Measurements from ENCODE around the gene NUDT7. TPM values are rescaled to one million over a fixed set of nuclear protein-coding genes. Genes with fewer than 3 reads are reported as not detected.

NUDT7 gene
- total and polyA plus RNA-seq, 2 experiments from 2014 or later = 5.6 to 14.3 TPM

DNA sequence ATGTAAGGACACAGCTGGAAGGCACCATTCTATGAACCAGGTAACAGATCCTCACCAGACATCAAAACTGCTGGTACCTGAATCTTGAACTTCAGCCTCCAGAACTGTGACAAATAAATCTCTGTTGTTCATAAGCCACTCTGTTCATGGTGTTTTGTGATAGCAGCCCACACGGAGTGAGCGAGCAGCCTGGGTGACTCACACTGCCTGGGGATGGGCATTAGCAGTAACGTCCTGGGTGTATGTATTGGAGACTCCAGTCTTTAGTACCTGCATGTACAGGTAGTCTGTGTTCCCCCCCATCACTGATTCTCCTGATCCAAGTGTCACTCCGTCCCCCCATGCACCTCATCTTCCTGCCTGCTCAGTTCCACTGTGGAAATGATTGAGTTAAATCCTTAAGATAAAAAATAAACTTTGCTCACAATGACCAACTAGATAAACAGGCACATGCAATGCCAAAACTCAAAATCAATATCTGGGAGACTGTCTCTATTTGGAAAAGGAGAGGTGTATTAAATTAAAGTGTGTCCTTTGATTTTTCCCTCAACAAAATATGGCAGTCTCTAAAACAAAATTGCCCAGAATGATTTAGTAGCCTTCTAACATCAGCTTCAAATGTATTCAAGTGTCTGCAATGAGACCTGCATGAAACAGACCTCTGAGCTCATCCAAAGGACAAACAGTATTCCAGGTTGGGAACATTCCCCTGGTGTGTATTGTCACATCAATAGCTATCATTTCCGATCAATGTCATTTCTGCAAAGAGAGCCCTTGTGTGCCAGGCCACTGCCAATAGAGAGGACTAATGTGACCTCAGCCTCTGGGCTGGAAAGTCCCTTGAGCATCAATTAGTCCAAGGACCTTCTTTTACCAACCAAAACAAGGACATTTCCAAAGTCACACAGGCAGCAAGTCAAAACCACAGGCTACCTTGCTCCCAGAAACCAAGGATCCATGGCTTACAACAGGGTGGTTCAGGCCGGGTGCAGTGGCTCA is 53.9 kb downstream of the NUDT7 start (continued):
- TF ChIP-seq EZH2 (IDR thresholded peaks at IDR 0.05; ENCODE audit: low read depth, unreplicated experiment) (no peak), ZNF331 (CRISPR knock-in tag; IDR thresholded peaks at IDR 0.05; ENCODE audit: low read depth) (no peak), EZH2phosphoT487 (IDR thresholded peaks at IDR 0.05; ENCODE audit: unreplicated experiment) (no peak), CREB1 (CRISPR knock-in tag; IDR thresholded peaks at IDR 0.05; ENCODE audit: low read depth) (no peak), NANOG (IDR thresholded peaks at IDR 0.05; ENCODE audit: borderline replicate concordance) (no peak)
- TF ChIP-seq, protein P1, sequence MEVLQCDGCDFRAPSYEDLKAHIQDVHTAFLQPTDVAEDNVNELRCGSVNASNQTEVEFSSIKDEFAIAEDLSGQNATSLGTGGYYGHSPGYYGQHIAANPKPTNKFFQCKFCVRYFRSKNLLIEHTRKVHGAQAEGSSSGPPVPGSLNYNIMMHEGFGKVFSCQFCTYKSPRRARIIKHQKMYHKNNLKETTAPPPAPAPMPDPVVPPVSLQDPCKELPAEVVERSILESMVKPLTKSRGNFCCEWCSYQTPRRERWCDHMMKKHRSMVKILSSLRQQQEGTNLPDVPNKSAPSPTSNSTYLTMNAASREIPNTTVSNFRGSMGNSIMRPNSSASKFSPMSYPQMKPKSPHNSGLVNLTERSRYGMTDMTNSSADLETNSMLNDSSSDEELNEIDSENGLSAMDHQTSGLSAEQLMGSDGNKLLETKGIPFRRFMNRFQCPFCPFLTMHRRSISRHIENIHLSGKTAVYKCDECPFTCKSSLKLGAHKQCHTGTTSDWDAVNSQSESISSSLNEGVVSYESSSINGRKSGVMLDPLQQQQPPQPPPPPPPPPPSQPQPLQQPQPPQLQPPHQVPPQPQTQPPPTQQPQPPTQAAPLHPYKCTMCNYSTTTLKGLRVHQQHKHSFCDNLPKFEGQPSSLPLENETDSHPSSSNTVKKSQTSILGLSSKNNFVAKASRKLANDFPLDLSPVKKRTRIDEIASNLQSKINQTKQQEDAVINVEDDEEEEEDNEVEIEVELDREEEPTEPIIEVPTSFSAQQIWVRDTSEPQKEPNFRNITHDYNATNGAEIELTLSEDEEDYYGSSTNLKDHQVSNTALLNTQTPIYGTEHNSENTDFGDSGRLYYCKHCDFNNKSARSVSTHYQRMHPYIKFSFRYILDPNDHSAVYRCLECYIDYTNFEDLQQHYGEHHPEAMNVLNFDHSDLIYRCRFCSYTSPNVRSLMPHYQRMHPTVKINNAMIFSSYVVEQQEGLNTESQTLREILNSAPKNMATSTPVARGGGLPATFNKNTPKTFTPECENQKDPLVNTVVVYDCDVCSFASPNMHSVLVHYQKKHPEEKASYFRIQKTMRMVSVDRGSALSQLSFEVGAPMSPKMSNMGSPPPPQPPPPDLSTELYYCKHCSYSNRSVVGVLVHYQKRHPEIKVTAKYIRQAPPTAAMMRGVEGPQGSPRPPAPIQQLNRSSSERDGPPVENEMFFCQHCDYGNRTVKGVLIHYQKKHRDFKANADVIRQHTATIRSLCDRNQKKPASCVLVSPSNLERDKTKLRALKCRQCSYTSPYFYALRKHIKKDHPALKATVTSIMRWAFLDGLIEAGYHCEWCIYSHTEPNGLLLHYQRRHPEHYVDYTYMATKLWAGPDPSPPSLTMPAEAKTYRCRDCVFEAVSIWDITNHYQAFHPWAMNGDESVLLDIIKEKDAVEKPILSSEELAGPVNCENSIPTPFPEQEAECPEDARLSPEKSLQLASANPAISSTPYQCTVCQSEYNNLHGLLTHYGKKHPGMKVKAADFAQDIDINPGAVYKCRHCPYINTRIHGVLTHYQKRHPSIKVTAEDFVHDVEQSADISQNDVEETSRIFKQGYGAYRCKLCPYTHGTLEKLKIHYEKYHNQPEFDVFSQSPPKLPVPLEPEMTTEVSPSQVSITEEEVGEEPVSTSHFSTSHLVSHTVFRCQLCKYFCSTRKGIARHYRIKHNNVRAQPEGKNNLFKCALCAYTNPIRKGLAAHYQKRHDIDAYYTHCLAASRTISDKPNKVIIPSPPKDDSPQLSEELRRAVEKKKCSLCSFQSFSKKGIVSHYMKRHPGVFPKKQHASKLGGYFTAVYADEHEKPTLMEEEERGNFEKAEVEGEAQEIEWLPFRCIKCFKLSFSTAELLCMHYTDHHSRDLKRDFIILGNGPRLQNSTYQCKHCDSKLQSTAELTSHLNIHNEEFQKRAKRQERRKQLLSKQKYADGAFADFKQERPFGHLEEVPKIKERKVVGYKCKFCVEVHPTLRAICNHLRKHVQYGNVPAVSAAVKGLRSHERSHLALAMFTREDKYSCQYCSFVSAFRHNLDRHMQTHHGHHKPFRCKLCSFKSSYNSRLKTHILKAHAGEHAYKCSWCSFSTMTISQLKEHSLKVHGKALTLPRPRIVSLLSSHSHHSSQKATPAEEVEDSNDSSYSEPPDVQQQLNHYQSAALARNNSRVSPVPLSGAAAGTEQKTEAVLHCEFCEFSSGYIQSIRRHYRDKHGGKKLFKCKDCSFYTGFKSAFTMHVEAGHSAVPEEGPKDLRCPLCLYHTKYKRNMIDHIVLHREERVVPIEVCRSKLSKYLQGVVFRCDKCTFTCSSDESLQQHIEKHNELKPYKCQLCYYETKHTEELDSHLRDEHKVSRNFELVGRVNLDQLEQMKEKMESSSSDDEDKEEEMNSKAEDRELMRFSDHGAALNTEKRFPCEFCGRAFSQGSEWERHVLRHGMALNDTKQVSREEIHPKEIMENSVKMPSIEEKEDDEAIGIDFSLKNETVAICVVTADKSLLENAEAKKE (CRISPR knock-in tag; IDR thresholded peaks at IDR 0.05) = no peak

DNA sequence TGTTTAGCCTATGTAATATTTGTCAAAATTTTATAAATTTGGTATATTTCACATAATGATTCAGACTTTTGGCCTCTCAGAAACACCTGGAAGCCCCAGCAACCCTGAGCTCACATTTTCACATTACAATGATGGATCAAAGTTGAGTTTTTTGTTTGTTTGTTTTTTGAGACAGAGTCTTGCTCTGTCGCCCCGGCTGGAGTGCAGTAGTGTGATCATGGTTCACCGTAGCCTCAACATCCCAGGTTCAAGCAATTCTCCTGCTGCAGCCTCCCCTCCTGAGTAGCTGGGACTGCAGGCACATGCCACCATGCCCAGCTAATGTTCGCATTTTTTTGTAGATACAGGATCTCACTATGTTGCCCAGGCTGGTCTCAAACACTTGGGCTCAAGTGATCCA is 55.4 kb downstream of the NUDT7 start:
- Histone ChIP-seq H2AFZ (no peak overlapping the region), H3K4me2 (no peak overlapping the region), H3K79me2 (replicated peaks; ENCODE audit: insufficient read depth) (no peaks in the 10 kb centered on the region), H3K27ac (ENCODE audit: low read depth) (no peak overlapping the region), H3K36me3 (ENCODE audit: insufficient read depth) (no peaks in the 10 kb centered on the region), H3K9me2 (ENCODE audit: insufficient read depth) (no peaks in the 10 kb centered on the region), H4K20me1 (replicated peaks; ENCODE audit: insufficient read depth) (no peaks in the 10 kb centered on the region; the same call in 1 of the 2 replicates), H3K4me1 (ENCODE audit: insufficient read depth) (no peaks in the 10 kb centered on the region), H3F3A (replicated peaks; ENCODE audit: low read depth) (no peaks in the 10 kb centered on the region), H3K27me3 (ENCODE audit: insufficient read depth) (no peaks in the 10 kb centered on the region), H3K4me3 (no peak overlapping the region)
- peaks cover 3% of the 10 kb centered on the region for H3K4me1 Mint-ChIP-seq
- H3K27me3 Mint-ChIP-seq (ENCODE audit: insufficient read depth, low read depth, poor library complexity) = peaks cover 2% of the 10 kb centered on the region
- no peaks in the 10 kb centered on the region for H3K9me3 Mint-ChIP-seq
- ATAC-seq = no peak
- no peak for DNase-seq (ENCODE audit: low spot score)
- H3K36me3 Mint-ChIP-seq (ENCODE audit: low read depth) = no peaks in the 10 kb centered on the region
- no peak overlapping the region for H3K27ac Mint-ChIP-seq
- no peak overlapping the region for H3K4me3 Mint-ChIP-seq
- TF ChIP-seq, protein P2, sequence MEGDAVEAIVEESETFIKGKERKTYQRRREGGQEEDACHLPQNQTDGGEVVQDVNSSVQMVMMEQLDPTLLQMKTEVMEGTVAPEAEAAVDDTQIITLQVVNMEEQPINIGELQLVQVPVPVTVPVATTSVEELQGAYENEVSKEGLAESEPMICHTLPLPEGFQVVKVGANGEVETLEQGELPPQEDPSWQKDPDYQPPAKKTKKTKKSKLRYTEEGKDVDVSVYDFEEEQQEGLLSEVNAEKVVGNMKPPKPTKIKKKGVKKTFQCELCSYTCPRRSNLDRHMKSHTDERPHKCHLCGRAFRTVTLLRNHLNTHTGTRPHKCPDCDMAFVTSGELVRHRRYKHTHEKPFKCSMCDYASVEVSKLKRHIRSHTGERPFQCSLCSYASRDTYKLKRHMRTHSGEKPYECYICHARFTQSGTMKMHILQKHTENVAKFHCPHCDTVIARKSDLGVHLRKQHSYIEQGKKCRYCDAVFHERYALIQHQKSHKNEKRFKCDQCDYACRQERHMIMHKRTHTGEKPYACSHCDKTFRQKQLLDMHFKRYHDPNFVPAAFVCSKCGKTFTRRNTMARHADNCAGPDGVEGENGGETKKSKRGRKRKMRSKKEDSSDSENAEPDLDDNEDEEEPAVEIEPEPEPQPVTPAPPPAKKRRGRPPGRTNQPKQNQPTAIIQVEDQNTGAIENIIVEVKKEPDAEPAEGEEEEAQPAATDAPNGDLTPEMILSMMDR (conservative IDR thresholded peaks at IDR 0.05; ENCODE audit: low read depth in 2 of 2) = no peak
- TF ChIP-seq CREB1 (CRISPR knock-in tag; IDR thresholded peaks at IDR 0.05; ENCODE audit: low read depth) (no peak), EZH2 (IDR thresholded peaks at IDR 0.05; ENCODE audit: low read depth, unreplicated experiment) (no peak), ZNF331 (CRISPR knock-in tag; IDR thresholded peaks at IDR 0.05; ENCODE audit: low read depth) (no peak), NANOG (IDR thresholded peaks at IDR 0.05; ENCODE audit: borderline replicate concordance) (no peak), STAT1 (IDR thresholded peaks at IDR 0.05; ENCODE audit: unreplicated experiment) (no peak), EZH2phosphoT487 (IDR thresholded peaks at IDR 0.05; ENCODE audit: unreplicated experiment) (no peak)
